GM19324 (cell line): ENCODE results near the gene CHKA.

Source experiments
- ATAC-seq: cut with Tn5 transposase; IDR thresholded peaks from one replicate; pipeline ENCODE4 v1.9.1; 2021; ENCODE audit warnings: mild to moderate bottlenecking, moderate library complexity; ENCODE audit not compliant: unreplicated experiment, low FRiP score

Gene CHKA

DNA sequence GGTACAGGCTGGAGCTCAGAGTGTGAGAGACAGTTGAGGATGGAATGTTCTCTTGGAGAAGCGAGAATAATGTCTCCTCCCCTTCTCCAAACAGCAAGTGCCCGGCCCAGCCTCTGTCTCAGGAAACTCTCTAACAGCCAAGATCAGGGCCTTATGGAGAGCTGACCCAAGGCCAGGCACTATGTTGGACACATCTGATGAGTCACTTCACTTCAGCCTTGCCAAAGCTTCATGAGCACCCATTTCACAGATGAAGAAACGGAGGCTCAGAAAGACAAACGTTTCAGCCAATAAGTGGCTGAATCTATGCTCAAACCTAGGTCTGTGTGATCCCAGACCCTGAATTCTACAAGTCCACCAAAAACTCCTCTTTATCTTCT is 22.1 kb upstream of the CHKA start:
- ATAC-seq, result no peak

DNA sequence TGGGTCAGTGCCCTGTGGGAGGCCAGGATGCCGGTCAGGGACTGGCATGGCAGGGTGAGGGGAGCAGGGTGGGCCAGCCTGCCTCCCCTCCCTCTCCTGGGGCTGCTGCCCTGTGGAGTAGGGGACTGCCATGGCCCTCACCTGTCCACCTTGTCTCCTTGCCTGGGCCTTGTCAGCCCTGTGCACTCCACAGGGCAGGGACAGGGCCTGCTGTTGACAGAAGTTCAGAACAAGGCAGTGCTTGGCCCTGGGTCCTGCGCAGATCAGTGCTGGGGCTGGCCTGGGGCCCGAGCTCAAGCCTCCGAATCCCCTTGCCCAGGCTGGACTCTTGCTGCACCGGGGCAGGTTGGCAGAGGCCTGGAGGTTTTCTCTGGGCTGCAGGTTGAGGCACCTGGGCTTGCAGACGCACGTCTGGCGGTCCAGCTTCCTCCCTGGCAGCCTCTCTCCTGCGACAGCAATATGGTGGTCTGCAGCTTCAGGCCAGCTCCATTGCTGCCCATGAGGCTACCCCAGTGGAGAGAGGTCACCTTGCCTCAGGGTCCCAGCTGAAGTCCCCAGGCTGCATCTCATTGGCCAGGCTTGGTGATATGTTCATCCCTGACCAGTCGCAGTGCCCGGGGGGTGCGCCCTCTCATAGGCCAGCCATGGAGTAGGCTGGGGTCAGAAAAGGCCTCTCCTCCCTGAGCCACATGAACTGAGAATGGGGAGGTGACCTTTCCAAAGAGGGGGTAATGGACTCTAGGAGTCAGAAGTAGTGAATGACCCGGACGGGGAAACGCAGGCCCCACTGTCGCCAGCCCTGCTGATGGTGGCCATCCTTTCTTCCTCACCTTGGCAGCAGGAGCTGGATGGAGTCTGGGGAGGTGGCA is 21.5 kb upstream of the CHKA start:
- no peak for ATAC-seq

DNA sequence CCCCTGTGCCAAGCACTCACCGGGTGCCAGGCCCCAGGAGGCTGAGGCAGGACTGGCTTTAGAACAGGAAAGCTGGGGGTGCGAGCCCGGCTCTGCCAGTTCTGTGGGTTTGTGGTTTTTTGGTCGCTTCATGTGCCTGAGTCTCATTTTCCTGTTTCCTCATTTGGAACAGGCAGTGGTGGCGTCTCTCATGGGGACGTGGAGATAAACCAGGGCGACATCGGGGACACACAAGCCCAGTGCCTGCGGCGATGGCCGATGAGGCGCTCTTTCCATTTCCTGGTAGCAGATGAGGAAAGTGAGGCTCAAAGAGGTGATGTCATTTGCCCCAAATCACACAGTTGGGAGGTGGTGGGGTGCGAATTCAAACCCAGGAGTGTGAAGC is 20.8 kb upstream of the CHKA start:
- no peak for ATAC-seq

DNA sequence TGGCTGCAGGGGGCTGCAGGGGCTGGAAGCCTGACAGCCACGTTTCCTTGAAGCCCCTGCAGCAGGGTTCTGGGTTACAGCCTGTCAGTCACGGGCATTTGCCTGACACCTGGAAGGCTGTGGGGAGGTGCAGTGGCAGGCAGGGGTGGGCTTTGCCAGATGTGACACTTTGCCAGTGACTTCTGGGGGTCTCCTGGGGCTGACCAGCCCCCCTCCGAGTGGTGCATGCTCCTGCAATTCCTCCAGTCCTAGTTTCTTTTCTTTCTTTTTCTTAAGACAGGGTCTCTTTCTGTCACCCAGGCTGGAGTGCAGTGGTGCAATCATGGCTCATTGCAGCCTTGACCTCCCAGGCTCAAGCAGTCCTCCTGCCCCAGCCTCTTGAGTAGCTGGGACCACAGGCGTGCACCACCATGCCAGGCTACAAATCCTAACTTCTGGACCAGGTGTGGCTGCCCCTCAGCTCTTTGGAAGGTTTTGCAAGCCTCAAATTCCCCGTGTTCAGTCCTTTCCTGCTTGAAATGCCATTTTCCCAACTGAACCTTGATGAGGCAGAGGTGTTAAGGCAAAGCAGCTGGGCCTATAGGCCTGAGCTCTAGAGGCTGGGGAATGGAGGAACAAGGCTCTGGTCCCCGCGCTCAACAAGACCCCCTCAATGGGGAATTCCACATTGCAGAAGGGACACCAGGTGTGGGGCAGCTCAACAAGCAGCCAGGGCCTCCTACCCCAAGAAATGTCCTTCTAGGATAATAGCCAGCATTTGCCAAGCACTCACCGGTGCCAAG is 20.2 kb upstream of the CHKA start:
- ATAC-seq, result no peak

DNA sequence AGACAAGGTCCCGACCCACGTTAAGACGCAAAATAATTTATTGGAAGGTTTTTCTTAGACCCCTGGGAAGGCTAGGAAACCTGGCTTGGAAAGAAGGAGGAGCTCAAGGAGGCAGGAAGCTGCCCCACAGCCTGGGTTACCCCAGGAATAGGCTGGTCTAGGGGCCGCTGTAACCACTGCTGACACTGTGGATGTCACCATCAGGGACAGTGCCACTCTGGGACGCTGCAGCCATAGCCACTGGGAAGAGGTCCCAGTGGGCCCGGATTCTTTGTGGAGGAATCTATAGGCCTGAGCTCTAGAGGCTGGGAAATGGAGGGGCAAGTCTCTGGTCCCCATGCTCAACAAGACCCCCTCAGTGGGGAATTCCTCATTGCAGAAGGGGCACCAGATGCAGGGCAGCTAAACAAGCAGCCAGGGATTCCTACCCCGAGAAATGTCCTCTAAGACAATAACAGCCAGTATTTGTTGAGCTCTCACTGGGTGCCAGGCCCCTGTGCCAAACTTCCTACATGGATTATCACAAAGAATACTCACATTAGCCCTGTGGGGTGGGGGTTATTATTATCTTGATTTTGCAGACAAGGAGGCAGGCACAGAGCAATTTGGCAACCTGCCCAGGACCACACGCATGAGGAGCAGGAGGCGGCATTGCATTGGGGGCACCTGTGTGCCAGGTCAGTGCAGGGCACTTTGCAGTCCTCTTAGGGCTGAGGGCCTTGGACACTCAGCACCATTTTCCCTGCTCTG is 19.5 kb upstream of the CHKA start:
- no peak for ATAC-seq

DNA sequence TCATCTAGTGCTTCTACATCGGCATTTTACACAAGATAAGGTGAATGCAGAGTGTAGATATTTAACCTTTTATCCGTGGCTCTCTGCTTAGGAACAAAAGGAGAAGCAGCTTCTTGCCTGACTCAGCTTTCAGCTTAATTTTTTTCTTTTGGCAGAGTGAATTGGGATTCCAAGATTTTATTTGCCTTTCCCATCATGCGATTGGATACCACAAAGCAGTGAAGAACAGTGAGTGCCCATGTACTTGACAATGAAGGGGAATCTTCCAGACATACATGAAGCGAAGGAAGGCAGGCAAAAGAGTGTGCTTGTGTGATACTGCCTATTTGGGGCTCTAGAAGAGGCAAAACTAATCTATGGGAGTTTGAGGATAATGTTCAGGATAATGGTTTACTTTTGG is 17.0 kb upstream of the CHKA start:
- ATAC-seq, result no peak

DNA sequence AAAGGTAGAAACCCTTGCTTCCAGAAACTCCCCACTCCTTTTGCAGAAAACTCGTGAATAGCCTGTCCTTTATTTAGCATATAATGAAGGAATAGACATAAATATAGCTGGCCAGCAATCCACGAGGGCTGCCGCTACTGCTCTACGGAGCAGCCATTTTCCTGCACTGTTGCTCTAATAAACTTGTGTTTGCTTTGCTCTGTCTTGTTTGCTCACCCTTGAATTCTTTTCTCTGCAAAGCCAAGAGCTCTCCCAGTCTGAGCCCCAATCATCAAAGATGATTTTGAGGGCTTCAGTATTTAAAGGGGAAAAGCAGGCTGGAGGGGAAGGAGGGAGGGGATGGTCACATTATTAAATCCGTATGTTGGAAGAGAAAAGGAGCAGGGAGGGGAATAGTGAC is 16.6 kb upstream of the CHKA start:
- ATAC-seq, result no peak

DNA sequence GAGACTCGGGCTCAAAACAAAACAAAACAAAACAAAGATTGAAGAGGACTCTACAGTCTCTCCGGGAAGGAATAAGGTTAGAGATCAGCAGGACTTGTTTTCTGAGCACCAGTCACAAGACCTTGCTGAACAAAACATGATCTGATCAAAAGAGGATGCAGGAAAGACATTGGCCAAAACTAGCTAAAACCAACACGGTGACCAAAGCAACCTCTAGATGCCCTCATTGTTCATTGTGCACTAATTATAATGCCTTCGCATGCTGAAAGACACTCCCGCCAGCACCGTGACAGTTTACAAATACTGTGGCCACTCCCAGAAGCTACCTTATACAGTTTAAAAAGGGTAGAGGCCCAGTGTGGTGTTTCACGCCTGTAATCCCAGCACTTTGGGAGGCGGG is 15.7 kb upstream of the CHKA start:
- ATAC-seq, result no peak

DNA sequence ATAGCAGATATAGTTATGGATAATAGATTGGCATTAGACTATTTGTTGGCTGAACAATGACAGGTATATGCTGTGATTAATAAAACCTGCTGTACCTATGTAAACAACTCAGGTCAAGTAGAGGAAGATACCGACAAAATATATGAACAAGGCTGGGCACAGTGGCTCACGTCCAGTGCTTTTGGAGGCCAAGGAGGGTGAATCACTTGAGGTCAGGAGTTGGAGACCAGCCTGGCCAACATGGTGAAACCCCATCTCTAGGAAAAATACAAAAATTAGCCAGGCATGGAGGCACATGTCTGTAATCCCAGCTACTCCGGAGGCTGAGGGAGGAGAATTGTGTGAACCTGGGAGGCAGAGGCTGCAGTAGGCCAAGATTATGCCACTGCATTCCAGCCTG is 14.0 kb upstream of the CHKA start:
- no peak for ATAC-seq

DNA sequence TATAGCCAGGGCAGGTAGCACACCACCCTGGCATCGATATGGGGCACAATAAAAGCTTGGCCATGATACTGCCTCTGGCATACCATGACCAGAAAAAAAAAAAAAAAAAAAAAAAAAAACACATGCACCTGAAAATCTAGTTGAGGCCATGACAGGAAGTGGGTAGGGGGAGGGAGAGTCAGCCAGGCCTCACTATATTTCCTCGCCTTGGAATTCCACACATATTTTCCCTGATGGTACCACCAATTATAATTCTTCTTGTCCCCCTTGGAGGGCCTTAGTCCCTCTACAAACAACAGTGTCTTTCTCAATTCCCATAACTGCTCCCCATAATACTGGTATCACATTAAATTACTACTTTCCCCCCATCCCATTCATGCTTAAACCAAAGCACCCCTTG is 12.6 kb upstream of the CHKA start:
- no peak for ATAC-seq

DNA sequence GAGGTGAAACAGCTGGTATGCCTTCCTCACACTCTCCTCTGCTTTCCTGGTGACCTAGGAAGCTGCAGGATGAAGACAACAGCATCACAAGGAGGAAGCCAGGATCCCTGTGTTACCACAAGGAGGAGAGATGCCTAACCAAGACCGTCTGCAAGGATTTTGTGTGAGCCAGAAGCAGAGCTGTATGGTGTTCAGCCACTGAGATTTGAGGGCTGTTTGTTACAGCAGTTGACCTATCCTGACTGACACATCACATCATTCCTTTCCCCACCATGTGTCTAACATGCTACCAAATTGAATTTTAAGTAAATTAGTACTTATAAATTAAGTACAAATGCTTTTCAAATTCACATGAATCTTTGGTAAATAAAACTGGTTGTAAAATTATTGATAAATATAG is 8.9 kb upstream of the CHKA start:
- no peak for ATAC-seq

DNA sequence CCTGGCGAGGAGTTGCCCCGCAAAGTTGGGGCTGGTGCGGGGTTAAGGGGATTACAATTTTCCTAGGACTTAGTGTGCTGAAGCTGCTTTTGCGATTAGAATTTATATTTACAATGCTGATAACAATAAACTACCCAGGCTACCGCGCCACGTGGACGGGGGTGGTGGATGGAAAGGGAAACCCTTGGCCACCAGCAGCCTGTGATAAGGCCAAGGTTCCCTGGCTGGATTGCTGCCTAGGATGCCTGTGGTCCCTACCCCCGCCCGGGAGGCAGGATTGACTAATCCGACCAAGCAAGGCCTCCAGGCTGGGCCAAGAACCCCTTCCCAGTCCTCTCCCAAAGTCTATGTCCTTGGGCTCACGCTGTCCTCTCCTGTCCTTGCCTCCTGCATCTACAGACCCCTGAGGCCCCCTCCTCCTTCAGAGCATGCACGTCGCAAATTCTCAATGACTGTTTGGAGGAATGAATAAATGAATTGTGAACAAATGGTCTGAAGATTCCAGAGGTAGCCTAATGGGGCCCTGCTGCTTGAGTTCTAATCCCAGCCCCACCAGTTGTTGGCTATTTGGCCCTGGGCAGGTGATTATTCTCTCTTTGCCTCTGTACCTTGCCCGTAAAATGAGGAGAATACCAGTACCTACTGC is 7.6 kb upstream of the CHKA start:
- no peak for ATAC-seq

DNA sequence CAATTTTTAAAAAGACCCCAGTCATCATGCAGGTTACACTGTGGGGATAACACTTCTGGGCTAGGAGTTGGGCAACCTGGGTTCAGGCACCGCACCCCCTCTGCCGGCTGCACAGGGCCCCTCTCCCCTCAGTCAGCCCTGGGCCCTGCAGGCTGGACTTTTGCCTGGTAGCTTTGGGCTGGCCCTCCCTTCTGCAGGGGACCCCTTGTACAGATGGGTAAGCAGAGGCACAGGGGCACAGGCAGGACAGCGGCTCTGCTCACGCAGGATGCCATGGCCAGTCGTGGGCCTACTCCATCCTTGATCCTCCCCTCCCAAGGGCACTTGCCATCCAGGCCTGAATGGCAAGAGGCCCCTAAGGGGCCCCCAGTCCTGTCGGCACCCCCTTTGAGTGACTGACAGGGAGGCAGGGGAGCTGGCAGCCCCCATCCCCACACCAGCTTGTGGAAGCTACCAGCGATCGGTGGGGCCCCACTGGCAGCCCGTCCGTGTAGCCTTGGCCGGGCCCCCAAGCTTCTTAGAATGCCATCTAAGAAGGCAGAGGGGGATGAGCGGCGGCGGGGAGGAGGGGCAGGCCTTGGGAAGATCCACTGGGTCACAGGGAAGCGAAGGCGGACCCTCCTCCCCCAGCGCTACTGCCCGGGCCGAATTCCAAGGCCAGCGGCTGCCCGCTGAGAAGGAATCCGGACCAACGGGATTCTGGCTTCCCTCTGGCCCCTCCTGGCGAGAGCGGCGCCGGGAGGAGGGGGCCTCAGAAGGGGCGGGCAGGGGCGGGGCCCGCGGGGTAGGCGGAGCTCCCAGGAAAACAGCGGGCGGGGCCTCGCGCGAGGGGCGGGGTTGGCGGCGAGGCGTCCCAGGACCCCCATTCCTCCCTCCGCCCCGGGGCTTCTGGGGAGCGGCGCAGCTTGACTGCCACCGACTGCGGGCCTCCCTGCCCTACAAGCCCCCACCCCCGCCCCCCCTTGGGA is 6.8 kb upstream of the CHKA start:
- ATAC-seq, result no peak

DNA sequence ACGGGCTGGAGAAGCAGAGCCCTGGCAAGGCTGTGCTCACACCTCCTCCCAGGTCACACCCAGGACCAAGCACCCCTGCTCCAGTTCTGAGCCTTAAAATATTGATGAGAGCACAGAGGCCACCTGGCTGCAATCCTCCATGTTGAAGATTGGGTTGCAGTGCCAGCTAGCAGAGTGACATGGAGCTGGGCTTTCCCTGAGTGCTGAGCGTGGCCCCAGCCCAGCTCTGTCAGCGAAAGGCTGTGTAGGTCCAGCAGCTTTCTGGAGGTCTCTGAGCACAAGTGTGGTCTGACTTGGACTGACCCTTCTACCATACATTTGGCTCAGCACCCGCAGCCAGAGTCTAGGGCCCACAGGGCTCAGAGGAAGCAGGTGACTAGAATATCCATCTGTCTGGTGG is 4.0 kb upstream of the CHKA start:
- no peak for ATAC-seq

DNA sequence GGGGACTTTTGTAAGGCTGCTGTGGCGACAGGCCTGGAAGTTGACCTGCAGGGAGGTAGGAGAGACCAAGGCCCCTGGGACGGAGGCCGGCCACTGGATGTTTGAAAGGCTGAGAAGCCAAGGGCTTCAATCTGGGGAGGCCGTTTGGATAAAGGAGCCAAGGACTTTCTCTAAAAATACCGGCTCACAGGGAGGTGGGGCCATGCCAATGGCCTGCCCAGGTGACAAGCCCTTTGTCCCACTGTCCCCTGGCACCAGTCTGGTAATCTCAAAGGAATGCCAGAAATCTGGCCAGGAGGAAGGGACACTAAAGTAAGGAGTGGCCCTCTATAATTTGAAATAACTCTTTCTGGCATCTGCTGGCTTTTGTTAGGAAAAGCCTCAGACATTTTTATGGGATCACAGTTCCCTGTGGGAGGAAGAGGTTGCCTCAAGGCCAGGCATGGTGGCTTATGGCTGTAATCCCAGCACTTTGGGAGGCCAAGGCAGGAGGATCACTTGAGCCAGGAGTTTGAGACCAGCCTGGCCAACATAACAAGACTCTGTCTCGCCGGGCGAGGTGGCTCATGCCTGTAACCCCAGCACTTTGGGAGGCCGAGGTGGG is 1.9 kb upstream of the CHKA start:
- no peak for ATAC-seq

DNA sequence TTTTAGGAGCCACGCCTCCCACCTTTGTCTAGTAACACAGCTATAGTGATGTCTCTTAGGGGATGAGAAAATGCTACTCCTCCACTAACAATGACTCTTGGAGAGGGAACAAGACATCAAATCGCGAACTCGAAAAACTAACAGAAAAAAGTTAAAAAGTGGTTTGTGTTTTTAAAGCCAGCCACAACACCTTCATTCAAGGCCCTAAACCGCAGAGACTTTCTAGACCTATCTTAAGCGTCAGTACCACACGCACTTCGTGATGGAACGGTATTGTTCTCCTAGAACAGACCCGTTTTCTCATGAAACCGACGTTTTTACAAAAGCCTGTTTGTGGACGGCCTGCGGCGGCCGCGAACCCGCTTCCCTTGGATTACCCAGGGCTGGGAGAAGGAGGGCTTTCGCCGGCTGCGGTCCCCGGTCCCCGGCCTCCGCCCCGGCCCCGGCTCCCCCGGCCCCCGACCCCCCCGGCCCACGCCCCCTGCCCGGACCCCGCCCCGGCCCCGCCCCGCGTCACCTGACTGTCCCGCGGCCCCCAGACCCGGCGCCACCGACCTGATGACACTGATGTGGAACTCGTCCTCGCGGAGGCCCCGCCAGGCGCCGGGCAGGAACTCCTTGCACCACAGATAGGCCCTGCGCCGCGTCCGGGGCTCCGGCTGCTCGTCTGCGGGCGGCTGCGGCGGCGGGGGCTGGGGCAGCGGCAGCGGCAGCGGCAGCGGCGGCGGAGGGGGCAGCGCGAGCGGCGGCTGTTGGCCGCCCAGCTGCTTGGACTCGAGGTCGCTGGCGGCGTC is 718 bp downstream of the CHKA start:
- peak; percentile 20 for ATAC-seq

DNA sequence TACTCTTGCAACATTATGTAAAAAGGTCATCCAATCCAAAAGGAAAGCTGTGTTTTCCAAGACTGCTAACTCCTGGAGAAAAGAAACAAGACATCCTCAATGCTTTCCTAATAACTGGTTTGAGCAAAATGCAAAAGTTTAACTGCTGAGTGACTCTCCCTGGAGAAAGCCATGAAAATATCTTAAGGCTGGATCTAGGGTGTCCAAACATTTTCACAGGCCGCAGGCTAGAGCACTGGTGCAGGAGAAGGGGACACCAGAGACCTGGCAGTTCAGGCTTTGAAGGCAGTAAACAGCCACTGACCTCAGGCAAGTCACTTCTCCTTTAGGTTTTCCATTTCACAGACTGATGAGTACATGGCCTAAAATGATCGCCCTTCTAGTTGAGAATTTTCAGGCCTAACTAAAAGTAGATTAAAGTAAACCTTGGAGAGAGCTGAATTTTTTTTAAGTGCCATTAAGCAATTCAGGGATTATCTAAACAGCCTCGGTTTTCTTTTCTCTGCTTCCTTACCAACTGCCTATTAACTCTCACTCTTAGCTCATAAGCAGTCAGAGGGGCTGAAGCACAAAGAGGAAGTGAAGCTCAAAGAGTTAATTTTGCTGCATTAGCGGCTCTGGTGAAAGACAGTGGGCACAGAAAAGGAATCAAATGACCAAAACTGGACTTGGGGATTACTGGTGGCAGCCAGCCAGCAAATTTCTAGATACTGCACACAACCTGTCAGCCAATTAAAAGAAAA is 2.3 kb downstream of the CHKA start:
- ATAC-seq, result no peak
